IPS-NIHi7 (cell line): ENCODE results near the gene TPCN2.
"Not testable (repeated sequence)": the region's sequence is repeated elsewhere in the genome, so short reads cannot be mapped to it uniquely, and the experiment has no call there.

Experiments
- DNase-seq: peaks from one replicate; pipeline ENCODE4 v3.0.0; 2012; ENCODE audit warnings: mixed read lengths; ENCODE audit errors: extremely low spot score

TPCN2 gene

DNA sequence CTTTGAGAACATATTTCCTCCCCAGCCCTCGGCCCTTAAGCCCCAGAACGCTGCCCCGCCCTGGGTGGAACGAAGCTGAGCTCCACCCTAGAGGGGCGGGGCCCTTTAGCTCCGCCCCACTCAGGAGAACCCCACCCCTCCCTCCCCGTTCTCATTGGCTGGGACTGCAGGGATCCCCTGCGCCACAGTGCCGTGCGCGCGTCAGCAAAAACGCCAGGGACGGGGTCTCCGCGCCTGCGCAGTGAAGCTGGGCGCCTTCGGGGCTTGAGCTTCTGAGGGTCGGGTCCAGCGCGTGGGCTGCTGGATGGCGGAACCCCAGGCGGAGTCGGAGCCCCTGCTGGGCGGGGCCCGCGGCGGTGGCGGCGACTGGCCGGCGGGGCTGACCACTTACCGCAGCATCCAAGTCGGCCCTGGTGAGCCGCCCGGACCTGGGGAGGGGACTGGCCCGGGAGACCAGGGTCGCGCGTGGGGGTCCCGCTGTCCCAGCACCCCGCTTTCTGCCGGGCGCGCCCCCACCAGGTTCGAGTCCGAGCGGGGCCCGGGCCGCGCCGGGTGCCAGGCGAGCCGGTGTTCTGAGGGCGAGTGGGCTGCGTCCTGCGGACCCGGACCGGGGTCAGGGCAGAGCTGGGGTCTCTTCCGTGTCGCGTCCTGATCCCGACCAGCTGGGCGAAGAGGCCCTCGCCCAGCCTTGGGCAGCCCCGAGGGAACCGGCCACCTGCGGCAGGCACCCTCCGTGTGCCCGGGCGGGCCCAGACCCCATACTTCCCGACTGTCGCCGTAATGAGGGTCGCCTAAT is at the start of gene TPCN2:
Gene TPCN2, plus strand, starts transcription at position 239 of the 796 bp plus-strand sequence. Its CDS starts 66 bp downstream, at position 305.
- peak; percentile 100 for DNase-seq

DNA sequence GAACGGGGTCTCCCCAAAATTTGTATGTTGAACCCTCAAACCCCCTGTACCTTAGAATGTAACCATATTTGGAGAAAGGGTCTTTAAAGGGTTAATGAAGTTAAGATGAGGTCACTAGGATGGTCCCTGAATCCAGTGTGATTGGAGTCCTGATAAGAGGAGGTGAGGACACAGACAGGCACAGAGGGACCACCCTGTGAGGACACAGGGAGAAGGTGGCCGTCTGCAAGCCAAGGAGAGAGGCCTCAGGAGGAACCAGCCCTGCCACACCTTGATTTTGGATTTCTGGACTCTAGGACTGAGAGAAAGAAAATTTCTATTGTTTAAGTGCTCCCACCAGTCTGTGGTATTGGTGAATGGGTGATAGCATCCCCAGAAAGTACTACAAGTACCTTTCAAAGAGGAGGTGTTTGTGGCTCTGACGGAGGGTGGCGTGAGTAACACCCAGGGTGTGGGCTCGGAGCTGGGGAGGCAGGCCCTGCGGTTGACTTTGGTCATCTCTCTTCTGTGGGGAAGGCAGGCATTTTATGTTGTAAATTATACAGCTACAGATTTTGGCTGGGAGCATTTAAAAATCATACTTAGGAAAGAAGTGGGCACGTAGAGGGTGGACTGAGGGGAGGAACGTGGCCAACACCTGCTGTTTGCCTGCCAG is 49.5 kb upstream of the TPCN2 start:
- no peak for DNase-seq

GRCh38 chr11:68999748-69000355 is 48.9 kb upstream of the TPCN2 start:
- not testable (repeated sequence) for DNase-seq

- no peak for DNase-seq
These were observed 48.3 kb upstream of the TPCN2 start for GRCh38 chr11:69000391-69000790.

- DNase-seq: no peak
These were observed 47.9 kb upstream of the TPCN2 start for GRCh38 chr11:69000831-69001242.

DNA sequence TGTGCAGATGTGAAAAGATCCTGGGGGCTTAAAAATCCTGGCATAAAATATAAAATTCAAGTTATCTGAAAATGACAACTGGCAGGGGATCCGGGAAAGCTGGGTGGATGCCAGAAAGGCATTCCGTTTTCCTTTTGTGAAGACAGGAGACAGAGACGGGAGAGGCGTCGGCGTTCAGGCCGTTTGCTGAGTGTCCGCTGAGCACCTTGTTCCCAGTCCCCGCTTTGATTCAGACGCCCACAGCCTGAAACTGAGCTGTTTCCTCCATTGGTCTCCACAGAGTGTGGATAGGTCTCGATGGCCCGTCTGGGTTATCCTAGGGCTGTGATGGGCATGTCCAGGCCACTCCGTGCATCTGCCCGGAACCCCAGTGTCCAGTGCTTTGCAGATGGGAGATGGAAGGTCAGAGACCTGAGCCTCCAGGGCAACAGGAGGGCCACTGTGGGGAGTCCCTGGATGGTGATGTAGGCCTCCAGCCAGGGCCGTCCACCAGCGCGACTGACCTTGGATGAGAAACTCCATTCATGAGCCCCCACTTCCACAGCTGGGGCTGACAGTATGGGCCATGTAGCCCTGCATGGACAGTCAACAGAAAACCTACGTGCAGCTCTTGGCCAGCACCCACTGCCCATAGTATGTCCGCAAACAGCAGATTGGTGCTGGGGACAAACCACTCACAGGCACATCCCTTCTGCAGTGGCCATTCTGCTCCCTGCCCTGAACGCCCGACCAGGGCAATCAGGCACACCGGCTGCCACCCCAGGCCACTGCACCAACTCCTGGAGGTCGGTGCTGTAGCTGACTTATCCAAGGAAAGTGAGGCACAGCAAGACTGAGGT is 47.3 kb upstream of the TPCN2 start:
- DNase-seq: no peak

- no peak for DNase-seq
These were observed 46.6 kb upstream of the TPCN2 start for GRCh38 chr11:69002110-69002569.

DNA sequence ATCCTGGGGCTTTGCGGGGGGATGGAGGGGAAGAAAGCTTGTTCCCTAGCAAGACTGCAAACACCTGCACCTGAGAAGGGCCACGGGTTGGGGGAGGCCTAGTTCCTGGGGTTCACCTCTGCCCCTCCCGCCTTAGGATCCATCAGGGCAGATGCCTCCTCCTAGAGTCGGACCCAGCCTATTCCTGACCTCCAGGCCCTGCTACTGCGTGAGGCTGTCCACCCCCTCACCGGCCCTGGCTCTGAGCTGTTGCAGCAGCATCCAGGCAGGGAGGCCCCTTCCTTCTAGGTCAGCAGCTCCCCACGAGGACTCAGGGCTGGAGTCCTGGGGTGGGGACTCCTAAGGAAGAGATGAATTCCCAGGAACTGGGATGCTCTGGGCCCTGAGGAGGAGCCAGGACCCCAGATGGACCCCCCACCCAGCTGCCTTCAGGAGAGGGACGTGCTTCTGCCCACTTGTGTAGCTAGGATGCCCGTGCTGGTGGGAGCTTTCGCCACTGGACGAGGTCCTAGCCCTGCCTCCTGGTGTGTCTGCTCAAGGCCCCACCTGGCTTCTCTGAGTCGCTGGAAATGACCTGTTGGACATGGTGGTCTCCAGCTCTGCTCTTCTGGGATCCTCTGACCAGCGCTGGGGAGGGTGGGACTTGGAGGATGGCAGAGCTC is 46.0 kb upstream of the TPCN2 start:
- no peak for DNase-seq

DNA sequence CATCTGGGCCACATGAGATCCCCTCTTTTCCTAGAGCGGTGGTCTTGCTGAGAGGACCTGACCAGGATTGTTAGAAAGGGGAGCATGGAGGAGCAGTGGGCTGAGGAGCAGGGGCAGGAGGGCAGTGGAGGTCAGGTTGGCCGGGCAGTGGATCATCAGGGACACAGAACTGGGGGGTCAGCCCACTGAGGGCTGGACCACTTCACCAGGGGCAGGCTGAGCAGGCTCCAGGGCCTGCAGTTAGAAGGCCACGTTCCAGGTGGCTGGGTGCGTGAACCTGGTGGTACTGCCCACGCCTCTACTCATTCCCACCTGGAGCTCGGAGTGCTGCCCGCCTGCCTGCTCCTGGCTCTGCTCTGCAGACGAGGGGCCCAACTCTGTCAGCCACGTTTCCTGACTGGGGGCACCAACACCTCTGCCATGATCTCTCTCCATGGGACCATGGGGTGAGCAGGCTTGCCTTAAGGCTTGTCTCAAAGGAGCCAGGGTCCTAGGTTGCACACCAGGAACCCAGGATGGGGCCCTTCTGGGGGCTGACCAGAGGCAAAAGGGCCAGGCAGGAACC is 45.3 kb upstream of the TPCN2 start:
- DNase-seq: no peak

GRCh38 chr11:69003866-69004367 is 44.8 kb upstream of the TPCN2 start:
- DNase-seq: no peak

- no peak for DNase-seq
These were observed 44.1 kb upstream of the TPCN2 start for GRCh38 chr11:69004411-69005182.

GRCh38 chr11:69005183-69005630 is 43.5 kb upstream of the TPCN2 start:
- no peak for DNase-seq

GRCh38 chr11:69005631-69006368 is 42.9 kb upstream of the TPCN2 start:
- DNase-seq: no peak

GRCh38 chr11:69006816-69007215 is 41.9 kb upstream of the TPCN2 start:
- DNase-seq: no peak

GRCh38 chr11:69007975-69008381 is 40.8 kb upstream of the TPCN2 start:
- DNase-seq: no peak

- peak; percentile 78 for DNase-seq
These were observed 39.8 kb upstream of the TPCN2 start for GRCh38 chr11:69008737-69009440.

DNA sequence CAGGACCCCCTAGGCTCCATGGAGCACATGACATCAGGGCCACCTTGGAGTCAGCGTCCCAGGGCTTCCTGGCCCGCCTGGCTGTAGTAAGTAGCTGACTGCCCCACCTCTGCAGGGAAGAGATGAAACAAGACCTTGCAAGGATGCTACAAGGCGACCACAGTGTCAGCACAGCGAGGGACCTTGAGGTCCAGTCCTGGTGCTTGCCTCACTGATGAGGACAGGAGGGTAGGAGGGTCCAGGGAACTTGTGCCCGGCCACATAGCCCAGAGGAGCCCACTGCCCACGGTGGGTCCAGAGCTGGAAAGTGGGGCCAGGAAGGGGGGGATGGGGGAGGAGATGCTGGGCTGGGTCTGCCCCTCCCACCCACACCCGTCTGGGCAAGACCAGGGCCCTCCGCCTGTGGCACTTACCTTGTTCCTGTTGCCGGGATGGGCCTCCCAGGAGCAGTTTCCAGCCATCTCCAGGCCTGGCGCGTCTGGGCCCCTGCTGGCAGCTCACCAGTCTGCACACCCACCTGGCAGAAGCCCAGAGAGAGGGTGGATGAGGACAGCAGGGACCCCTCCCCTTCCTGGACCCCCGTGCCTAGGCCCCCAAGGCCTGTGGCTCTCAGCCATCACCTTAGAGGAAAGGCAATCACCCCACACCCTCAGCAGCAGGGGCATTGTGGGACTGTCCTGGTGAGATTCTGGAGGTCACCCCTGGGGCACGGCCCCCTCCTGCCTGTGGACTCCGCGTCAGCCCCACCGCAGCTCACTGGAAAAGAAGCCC is 39.1 kb upstream of the TPCN2 start:
- DNase-seq: no peak
